Activated T-helper 9 cell treated with anti-CD3 and anti-CD28 coated beads, Interleukin-2, amount 50 U/mL, for 16 hours (primary cell): ENCODE data around the gene DENND2A.
"Not testable (repeated sequence)": the region's sequence is repeated elsewhere in the genome, so short reads cannot be mapped to it uniquely, and the experiment has no call there.

Experiments used
- DNase-seq: peaks from one replicate; pipeline ENCODE4 v3.0.0-alpha.2; 2020; ENCODE audit warnings: low read depth

DENND2A gene

GRCh38 chr7:140646931-140647647, 6.5 kb upstream of the DENND2A start:
- no peak for DNase-seq

GRCh38 chr7:140645166-140645900, 4.7 kb upstream of the DENND2A start:
- no peak for DNase-seq

GRCh38 chr7:140644761-140645160, 4.1 kb upstream of the DENND2A start:
- DNase-seq, result not testable (repeated sequence)

DNA sequence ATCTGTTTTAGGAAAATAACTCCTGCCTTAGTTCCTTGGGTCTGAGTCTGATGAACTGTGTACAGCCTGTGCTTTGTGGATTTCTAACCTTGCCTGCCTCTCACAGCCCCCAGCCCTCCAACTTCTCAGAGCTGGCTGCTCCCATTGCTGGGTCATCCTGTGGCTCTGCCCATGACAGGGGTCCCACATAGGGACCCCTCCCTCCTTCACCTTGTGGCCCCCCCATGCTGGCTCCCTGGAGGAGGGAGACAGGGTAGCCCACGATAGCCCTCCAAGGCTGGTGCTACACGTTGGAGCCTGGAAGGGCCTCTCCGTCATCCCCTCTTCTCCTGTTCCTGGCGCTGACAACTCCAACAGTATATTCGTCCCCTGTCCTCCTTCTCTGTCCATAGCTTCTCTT, 2.8 kb upstream of the DENND2A start:
- no peak for DNase-seq

DNA sequence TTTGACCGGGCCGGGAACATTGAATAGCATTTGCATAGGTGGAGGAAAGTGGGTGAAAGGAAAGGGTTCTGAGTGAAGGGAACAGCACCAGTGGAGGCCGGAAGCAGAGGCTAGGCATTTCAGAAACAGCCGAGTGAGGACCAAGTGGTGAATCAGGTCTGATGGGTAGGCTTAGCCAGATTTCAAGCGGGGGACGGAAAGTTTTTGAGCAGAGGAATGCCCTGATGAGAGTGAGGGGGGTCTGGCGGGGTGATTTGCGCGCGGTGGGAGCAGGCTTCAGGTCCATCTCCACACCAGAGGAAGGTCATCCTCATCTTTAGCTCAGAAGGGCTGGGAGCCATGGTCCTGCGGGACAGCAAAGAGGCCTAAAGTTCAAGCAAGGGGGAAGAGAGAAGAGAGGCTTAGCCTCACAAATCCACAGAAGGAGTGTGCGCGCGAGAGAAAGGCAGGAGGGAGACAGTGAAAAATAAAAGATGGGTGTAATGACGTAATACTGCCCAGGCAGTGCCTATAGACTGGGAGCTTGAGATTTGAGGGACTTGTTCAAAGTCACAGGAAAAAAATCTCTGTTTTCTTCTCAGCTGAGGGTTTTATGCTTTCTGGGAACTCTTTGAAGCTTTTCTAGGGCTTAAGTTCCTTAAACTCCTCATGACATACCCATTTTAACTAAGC, 1.0 kb upstream of the DENND2A start:
- no peak for DNase-seq

DNA sequence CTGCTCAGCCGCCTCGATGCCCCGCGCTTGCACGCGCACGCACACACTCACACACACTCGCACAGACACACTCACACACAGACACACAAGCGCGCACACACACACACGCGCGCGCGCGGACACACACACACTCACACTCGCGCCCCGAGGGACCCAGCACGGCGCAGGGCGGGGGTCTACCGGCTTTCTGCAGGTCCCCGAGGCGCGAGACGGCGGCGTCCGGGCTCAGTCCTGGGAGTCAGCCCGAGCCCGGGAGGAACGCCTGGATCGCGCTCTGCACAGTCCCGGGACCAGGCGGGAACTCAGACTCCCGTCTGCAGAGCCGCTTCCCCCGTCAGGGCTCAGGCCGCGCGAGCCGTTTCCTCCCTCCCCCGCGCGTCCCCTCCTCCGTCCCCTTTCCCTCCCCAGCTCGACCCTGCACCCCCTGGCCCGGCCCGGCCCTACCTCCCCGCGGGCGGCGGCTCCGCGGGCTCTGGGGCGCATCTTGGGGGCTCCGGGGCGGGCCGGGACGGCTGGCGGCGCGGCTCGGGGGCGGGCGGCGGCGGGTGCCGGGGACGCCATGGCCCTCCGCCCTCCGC, 464 bp downstream of the DENND2A start:
- DNase-seq, result no peak

DNA sequence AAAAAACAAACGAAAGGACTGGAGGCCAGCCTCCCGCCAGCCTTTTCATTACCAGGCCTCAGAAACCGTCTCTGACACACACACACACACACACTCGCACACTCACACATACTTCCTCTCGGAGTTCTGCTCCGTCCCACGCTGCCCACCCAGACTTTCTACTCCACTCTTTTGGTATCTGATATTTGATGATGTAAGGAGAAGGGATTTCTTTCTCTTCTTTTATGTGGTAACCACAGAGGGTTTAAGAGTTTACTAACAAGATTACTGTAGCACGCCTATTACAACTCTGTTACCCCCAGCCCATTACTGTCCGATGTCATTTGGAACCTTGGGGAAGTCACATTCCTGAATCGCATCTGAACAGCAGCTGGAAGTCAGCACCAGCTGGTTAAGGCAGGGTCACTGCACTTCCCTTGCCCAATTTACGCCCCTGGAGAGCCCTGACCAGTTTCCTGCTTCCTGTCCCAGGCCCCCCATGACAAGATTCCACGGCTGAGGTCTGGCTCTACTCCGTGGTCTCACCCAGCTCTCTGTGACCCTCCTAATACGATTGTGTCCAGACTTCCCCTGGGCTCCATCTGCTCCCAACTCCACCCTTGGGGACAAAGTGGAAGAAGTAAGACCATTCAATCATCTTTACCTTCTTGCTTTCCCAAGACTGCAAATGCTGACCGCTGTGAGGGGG, 1.1 kb downstream of the DENND2A start:
- DNase-seq, result no peak

GRCh38 chr7:140638173-140638791, 2.3 kb downstream of the DENND2A start:
- no peak for DNase-seq

- no peak for DNase-seq
Observed at GRCh38 chr7:140637400-140637799, 3.2 kb downstream of the DENND2A start.

- no peak for DNase-seq
Observed at GRCh38 chr7:140635816-140636215, 4.8 kb downstream of the DENND2A start.

DNA sequence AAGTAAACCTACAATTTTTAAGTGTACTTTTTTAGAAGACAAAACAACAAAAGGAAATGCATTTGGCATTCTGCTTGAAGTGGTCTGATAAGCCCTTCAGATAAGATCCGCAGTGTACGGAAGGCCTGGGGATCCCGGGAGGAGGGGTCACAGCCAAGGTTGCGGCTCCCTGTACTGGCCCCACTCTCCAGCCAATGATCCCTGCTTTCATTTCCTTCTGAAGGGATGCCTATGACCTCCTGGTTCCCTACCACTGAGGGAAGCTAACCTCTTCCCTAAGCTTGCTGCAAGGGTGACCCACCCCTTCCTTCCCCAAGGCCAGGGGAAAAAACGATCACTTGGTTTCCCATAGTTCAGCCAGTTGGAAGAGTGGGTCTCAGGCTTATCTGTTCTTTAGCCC, 5.3 kb downstream of the DENND2A start:
- DNase-seq, result no peak

DNA sequence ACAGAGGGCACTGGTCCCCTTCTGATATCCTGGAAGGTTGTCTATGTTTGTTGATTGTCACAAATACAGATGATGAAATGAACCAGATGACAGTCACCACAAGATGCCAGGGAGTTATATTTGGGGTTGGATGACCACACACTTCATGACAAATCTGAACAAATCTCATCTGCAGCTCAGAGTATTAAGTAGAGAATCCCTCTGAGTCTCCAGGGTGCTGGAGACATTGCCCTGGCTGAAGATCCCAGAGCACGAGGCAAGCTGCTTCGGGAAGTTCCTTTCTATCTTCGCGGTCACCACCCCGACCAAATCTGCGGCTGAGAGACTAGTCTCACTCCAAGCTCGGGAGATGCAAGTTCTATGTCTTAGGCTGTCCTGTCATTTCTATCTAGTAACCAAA, 9.0 kb downstream of the DENND2A start:
- DNase-seq, result no peak

- no peak for DNase-seq
Observed at GRCh38 chr7:140631021-140631420, 9.6 kb downstream of the DENND2A start.

- no peak for DNase-seq
Observed at GRCh38 chr7:140625908-140626868, 14.4 kb downstream of the DENND2A start.

DNA sequence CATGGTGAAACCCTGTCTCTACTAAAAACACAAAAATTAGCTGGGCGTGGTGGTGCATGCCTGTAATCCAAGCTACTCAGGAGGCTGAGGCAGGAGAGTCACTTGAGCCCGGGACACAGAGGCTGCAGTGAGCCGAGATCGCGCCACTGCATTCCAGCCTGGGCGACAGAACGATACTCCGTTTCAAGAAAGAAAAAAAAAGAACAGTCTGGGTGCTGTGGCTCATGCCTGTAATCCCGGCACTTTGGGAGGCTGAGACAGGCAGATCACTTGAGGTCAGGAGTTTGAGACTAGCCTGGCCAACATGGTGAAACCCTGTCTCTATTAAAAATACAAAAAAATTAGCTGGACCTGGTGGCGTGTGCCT, 15.4 kb downstream of the DENND2A start:
- DNase-seq, result not testable (repeated sequence)

GRCh38 chr7:140624392-140625191, 16.0 kb downstream of the DENND2A start:
- DNase-seq, result no peak

GRCh38 chr7:140623980-140624379, 16.6 kb downstream of the DENND2A start:
- DNase-seq, result no peak

GRCh38 chr7:140621401-140622021, 19.1 kb downstream of the DENND2A start:
- no peak for DNase-seq

DNA sequence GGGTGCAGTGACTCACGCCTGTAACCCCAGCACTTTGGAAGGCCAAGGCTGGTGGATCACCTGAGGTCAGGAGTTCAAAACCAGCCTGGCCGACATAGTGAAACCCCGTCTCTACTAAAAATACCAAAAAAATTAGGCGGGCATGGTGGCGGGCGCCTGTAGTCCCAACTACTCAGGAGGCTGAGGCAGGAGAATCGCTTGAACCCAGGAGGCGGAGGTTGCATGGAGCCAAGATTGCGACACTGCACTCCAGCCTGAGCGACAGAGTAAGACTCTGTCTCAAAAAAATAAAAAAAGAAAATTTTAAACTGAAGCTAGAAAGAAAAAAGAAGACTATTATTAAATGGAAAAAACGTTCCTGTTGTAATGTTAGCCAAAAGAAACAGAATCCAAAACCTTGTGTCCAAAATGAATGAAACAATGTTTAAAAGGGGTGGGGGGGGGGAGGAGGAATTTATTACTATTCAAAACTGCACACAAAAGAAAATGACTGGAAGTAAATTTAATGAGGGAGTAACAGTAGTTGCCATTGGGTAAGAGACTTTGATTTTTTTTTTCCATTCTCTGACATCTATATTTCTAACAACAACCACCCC, 20.6 kb downstream of the DENND2A start:
- not testable (repeated sequence) for DNase-seq
